HEK293T (cell line): ENCODE results near the gene CDK14.

Source experiments
- ARNT ChIP-seq: fragments of 450-650 bp; IDR thresholded peaks from 2 replicates; pipeline ENCODE4 v1.6.1; 2017; ENCODE audit warnings: mild to moderate bottlenecking
- BHLHE40 ChIP-seq: fragments of 450-650 bp; IDR thresholded peaks from 2 replicates; pipeline ENCODE4 v1.6.1; 2016; ENCODE audit warnings: mild to moderate bottlenecking, moderate library complexity, borderline replicate concordance
- ELF4 ChIP-seq: fragments of 450-650 bp; IDR thresholded peaks from 2 replicates; pipeline ENCODE4 v1.6.1; 2017; ENCODE audit warnings: antibody characterized with exemption
- FOXA1 ChIP-seq: fragments of 450-650 bp; IDR thresholded peaks from 2 replicates; pipeline ENCODE4 v1.6.1; 2016; ENCODE audit warnings: mild to moderate bottlenecking
- FOXK2 ChIP-seq: fragments of 450-650 bp; IDR thresholded peaks from 2 replicates; pipeline ENCODE4 v1.6.1; 2016; ENCODE audit warnings: mild to moderate bottlenecking
- FOXM1 ChIP-seq: fragments of 450-650 bp; IDR thresholded peaks from 2 replicates; pipeline ENCODE4 v1.6.1; 2017; ENCODE audit warnings: mild to moderate bottlenecking, borderline replicate concordance
- HDGF ChIP-seq: fragments of 450-650 bp; IDR thresholded peaks from 2 replicates; pipeline ENCODE4 v1.6.1; 2017; ENCODE audit warnings: antibody characterized with exemption, borderline replicate concordance
- LEF1 ChIP-seq: fragments of 450-650 bp; IDR thresholded peaks from 2 replicates; pipeline ENCODE4 v1.6.1; 2017; ENCODE audit warnings: mild to moderate bottlenecking, borderline replicate concordance
- NFRKB ChIP-seq: fragments of 450-650 bp; IDR thresholded peaks from 2 replicates; pipeline ENCODE4 v1.6.1; 2016; ENCODE audit warnings: mild to moderate bottlenecking, moderate library complexity
- SP1 ChIP-seq: fragments of 450-650 bp; IDR thresholded peaks from 2 replicates; pipeline ENCODE4 v1.6.1; 2017
- TARDBP ChIP-seq: fragments of 450-650 bp; IDR thresholded peaks from 2 replicates; pipeline ENCODE4 v1.6.1; 2016

DNA sequence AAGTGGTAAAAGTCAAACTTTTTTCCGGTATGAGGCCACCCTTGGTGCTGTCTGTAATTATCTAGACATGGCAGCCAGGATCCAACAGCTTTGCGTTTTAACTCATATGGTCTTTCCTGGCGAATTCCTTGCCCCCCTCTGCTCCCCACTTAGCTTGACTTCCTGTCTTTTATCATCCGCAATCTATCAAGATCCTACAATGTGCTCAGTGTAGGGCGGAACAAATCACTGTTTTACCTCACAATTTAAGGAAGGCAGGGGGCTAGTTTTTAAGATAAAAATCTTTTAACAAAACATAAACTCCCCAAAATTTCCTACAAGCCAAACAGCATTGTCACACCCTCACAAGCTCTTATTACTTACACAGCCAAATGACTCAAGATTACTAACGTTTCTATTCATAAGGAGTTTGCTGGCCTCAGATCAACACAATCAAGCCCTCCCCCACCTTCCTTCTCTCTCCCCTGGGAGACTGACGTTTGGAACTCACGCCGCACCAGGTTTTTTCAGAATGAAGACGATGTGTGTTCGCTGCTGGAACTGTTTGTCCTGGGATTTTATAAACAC lies 1.3 kb upstream of the CDK14 start:
- TF ChIP-seq TARDBP (no peak), FOXA1 (no peak), ELF4 (no peak), SP1 (no peak), NFRKB (no peak), ARNT (no peak), HDGF (no peak), FOXK2 (no peak), FOXM1 (no peak), BHLHE40 (no peak), LEF1 (no peak)
